IPS DF 4.7 (cell line): ENCODE data around the gene ALLC.

Source experiments
- DNase-seq: peaks from one replicate; pipeline ENCODE4 v3.0.0-alpha.2; 2013; ENCODE audit warnings: low spot score; ENCODE audit errors: extremely low read depth

ALLC gene

GRCh38 chr2:3675687-3676086 lies 17.7 kb downstream of the ALLC start:
- DNase-seq: no peak

GRCh38 chr2:3677436-3677835 lies 19.4 kb downstream of the ALLC start:
- DNase-seq: no peak

GRCh38 chr2:3678212-3678611 lies 20.2 kb downstream of the ALLC start:
- no peak for DNase-seq

- DNase-seq: no peak
These were observed 21.2 kb downstream of the ALLC start for GRCh38 chr2:3679180-3679579.

- DNase-seq: no peak
These were observed 21.8 kb downstream of the ALLC start for GRCh38 chr2:3679616-3680393.

GRCh38 chr2:3680548-3681345 lies 22.7 kb downstream of the ALLC start:
- no peak for DNase-seq

GRCh38 chr2:3681625-3682024 lies 23.6 kb downstream of the ALLC start:
- no peak for DNase-seq

GRCh38 chr2:3682811-3683210 lies 24.8 kb downstream of the ALLC start:
- no peak for DNase-seq

GRCh38 chr2:3683748-3684454 lies 25.9 kb downstream of the ALLC start:
- no peak for DNase-seq

GRCh38 chr2:3689998-3690748 lies 32.2 kb downstream of the ALLC start:
- DNase-seq: no peak

GRCh38 chr2:3692375-3692774 lies 34.4 kb downstream of the ALLC start:
- DNase-seq: no peak

- DNase-seq: no peak
These were observed 38.5 kb downstream of the ALLC start for GRCh38 chr2:3696545-3696944.

- no peak for DNase-seq
These were observed 43.1 kb downstream of the ALLC start for GRCh38 chr2:3701071-3701470.

- DNase-seq: no peak
These were observed 45.3 kb downstream of the ALLC start, which contains the start of gene DCDC2C for GRCh38 chr2:3703236-3703756. TSS of gene DCDC2C (plus strand) at chr2:3703575. CDS start at chr2:3703752, 177 bp downstream.

- DNase-seq: no peak
These were observed 45.9 kb downstream of the ALLC start for GRCh38 chr2:3703757-3704355.

GRCh38 chr2:3704692-3705091 lies 46.7 kb downstream of the ALLC start:
- DNase-seq: no peak

GRCh38 chr2:3705782-3706181 lies 47.8 kb downstream of the ALLC start:
- no peak for DNase-seq

- DNase-seq: no peak
These were observed 48.9 kb downstream of the ALLC start for GRCh38 chr2:3706892-3707291.

- no peak for DNase-seq
These were observed 50.6 kb downstream of the ALLC start for GRCh38 chr2:3708576-3708975.

- DNase-seq: no peak
These were observed 51.2 kb downstream of the ALLC start for GRCh38 chr2:3709225-3709624.

GRCh38 chr2:3712424-3712823 lies 54.4 kb downstream of the ALLC start:
- DNase-seq: no peak
